Left lung (tissue), 10 donors: ENCODE results near the gene MYRF. TPM values are rescaled to one million over a fixed set of nuclear protein-coding genes. Genes with fewer than 3 reads are reported as not detected.
A peak's percentile ranks its signal among the peaks of the same experiment; 100 is the strongest.

Experiments used
- ATAC-seq: fragments of 200-7000 bp; cut with Tn5 transposase; one replicate; pipeline ENCODE4 v1.9.1; 2020; ENCODE audit warnings: moderate library complexity
- DNase-seq, 4 donors: peaks; one replicate each; pipeline ENCODE4 v3.0.0-alpha.2; 2013 to 2020
- H3K27ac ChIP-seq, 2 donors: fragments of 200-600 bp; sonication (generic) in 1 of 2; one replicate each; pipeline versions ENCODE4 v1.5.0 to v1.8.0; 2020 to 2021
- H3K27me3 ChIP-seq, 2 donors: fragments of 200-600 bp; sonication (generic) in 1 of 2; one replicate each; pipeline versions ENCODE4 v1.5.0 to v1.8.0; 2020 to 2021
- H3K36me3 ChIP-seq, 2 donors: fragments of 200-600 bp; sonication (generic) in 1 of 2; one replicate each; pipeline versions ENCODE4 v1.5.0 to v1.8.0; 2020 to 2021
- H3K4me1 ChIP-seq, 2 donors: fragments of 200-600 bp; one replicate each; pipeline ENCODE4 v1.8.0; 2021
- H3K4me3 ChIP-seq, 2 donors: fragments of 200-600 bp; sonication (generic) in 1 of 2; one replicate each; pipeline versions ENCODE4 v1.5.0 to v1.8.0; 2020 to 2021; ENCODE audit warnings: mild to moderate bottlenecking in 1 of 2
- H3K9me3 ChIP-seq, 2 donors: fragments of 200-600 bp; sonication (generic) in 1 of 2; one replicate each; pipeline versions ENCODE4 v1.5.0 to v1.8.0; 2020 to 2021
- CTCF ChIP-seq, 2 donors: fragments of 200-600 bp; sonication (generic) in 1 of 2; IDR thresholded peaks; one replicate each; pipeline versions ENCODE4 v1.5.0 to v1.8.0; 2021; ENCODE audit warnings: antibody characterized with exemption in 2 of 2
- intact Hi-C, 2 donors: fragments of 100-400 bp; cut with DNase I; formaldehyde crosslinking; loops; one replicate each; pipeline versions ENCODE4 v1.11.2 to v1.14.2; 2022
- polyA plus RNA-seq, 6 donors: library from polyadenylated mRNA; unstranded; fragments of 120-200 nt; gene quantifications; one replicate each; pipeline ENCODE4 v1.2.1, GENCODE V29; 2013; ENCODE audit not compliant: insufficient read length in 6 of 6
- total RNA-seq, 2 donors: library from RNA; stranded (reverse); fragmentation: NEBNext Ultra II Directional; extraction: Animal tissue kit (Norgen Biotek cat#: 25700); gene quantifications; one replicate each; pipeline ENCODE4 v1.2.1, GENCODE V29; 2021
- donor health status: DM: no; HTN: yes; CAD: no.
- donor health status: DM: no; HTN: no; CAD: no.

The MYRF gene
- total and polyA plus RNA-seq, 8 donors = 15.4 to 37.2 (median 29.9) TPM

GRCh38 chr11:61707574-61707973, 44.9 kb upstream of the MYRF start:
- DNase-seq (peak in 1 of 4 donors; percentile 75), ATAC-seq (peak; percentile 47)
- no peak for TF ChIP-seq CTCF (IDR thresholded peaks at IDR 0.05)
- H3K36me3 ChIP-seq = no peaks in the 10 kb centered on the region
- no peak overlapping the region for H3K4me3 ChIP-seq
- intact Hi-C loops = no loop called here
- H3K9me3 ChIP-seq = no peaks in the 10 kb centered on the region
- peaks cover 0 to 7% of the 10 kb centered on the region in 2 donors for H3K4me1 ChIP-seq
- peaks cover 0 to 5% of the 10 kb centered on the region in 2 donors for H3K27me3 ChIP-seq
- H3K27ac ChIP-seq = no peak overlapping the region

GRCh38 chr11:61709110-61709509, 43.3 kb upstream of the MYRF start:
- TF ChIP-seq CTCF (IDR thresholded peaks at IDR 0.05) = no peak
- H3K27ac ChIP-seq = no peak overlapping the region
- H3K27me3 ChIP-seq = peaks cover 0 to 5% of the 10 kb centered on the region in 2 donors
- no peak overlapping the region for H3K4me3 ChIP-seq
- no peaks in the 10 kb centered on the region for H3K4me1 ChIP-seq
- H3K9me3 ChIP-seq = no peaks in the 10 kb centered on the region
- intact Hi-C loops = no loop called here
- H3K36me3 ChIP-seq = no peaks in the 10 kb centered on the region
- ATAC-seq (no peak), DNase-seq (no peak)

- ATAC-seq (no peak), DNase-seq (no peak)
- Histone ChIP-seq H3K27me3 (peaks cover 0 to 5% of the 10 kb centered on the region in 2 donors), H3K9me3 (no peaks in the 10 kb centered on the region), H3K4me3 (no peak overlapping the region), H3K4me1 (no peaks in the 10 kb centered on the region), H3K27ac (no peak overlapping the region), H3K36me3 (no peaks in the 10 kb centered on the region)
- intact Hi-C loops = no loop called here
- TF ChIP-seq CTCF (IDR thresholded peaks at IDR 0.05) = no peak
Observed at GRCh38 chr11:61709572-61709971, 42.9 kb upstream of the MYRF start.

- no peak for ATAC-seq
- Histone ChIP-seq H3K9me3 (no peaks in the 10 kb centered on the region), H3K4me1 (no peaks in the 10 kb centered on the region), H3K36me3 (no peaks in the 10 kb centered on the region), H3K4me3 (no peak overlapping the region), H3K27ac (no peak overlapping the region), H3K27me3 (peaks cover 0 to under 1% of the 10 kb centered on the region in 2 donors)
- no peak for TF ChIP-seq CTCF (IDR thresholded peaks at IDR 0.05)
- DNase-seq = peak in 1 of 4 donors; percentile 41
- intact Hi-C loops = no loop called here
Observed at GRCh38 chr11:61710019-61710418, 42.4 kb upstream of the MYRF start.

GRCh38 chr11:61711037-61711436, 41.4 kb upstream of the MYRF start:
- H3K27ac ChIP-seq = no peak overlapping the region
- peaks cover 0 to 9% of the 10 kb centered on the region in 2 donors for H3K4me1 ChIP-seq
- peak in 1 of 4 donors; percentile 51 for DNase-seq

More at GRCh38 chr11:61711037-61711436, 41.4 kb upstream of the MYRF start:
- Histone ChIP-seq H3K27me3 (no peaks in the 10 kb centered on the region), H3K36me3 (no peaks in the 10 kb centered on the region), H3K9me3 (no peaks in the 10 kb centered on the region), H3K4me3 (no peak overlapping the region)
- no peak for TF ChIP-seq CTCF (IDR thresholded peaks at IDR 0.05)
- intact Hi-C loops = no loop called here
- ATAC-seq = no peak
